ENCODE measurements around the gene STYXL2.

STYXL2 gene

DNA sequence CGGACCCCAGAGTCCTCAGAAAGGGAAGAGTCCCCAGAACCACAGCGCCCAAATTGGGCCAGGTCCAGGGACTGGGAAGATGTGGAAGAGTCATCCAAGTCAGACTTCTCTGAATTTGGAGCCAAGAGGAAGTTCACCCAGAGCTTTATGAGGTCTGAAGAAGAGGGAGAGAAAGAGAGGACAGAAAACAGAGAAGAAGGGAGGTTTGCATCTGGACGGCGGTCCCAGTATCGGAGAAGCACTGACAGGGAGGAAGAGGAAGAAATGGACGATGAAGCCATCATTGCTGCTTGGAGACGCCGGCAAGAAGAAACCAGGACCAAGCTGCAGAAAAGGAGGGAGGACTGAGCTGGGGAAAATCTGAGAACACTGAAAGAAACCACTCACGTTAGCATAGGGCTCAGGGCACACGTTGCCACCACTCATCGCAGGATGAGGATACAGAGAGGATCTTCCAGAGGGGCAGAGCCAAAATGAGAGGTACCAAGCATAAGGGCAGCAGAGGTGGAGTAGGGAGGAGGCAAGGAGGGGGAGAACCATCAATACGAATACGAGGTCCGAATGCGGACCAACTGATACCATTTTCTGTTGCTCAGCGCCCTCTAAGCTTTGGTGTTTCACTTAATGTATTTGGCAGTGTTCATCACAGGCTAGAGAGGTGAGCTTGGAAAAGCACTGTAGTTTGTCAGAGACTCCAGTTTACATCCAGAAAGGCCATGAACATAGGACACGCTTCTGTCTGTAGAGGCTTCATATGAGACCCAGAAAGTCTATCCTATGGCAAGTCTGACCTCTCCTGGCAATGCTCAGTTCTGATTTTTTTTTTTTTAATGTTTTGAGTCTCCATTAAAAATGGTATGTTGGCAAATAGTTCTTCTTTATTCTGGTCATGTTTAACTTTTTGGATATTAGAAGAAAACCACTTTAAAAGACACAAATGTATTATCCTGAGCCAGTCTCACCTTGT is 34.7 kb downstream of the STYXL2 start:
- Histone ChIP-seq H3K4me3 (ENCODE audit: low read length) (no peak overlapping the region), H3K36me3 (ENCODE audit: control insufficient read depth, insufficient read depth, low read length) (no peaks in the 10 kb centered on the region), H3K4me1 (ENCODE audit: control insufficient read depth, insufficient read depth, low read length) (no peaks in the 10 kb centered on the region), H3K9ac (ENCODE audit: low read length) (no peak overlapping the region), H3K9me3 (ENCODE audit: control insufficient read depth, low read length) (no peaks in the 10 kb centered on the region), H3K27me3 (ENCODE audit: control insufficient read depth, insufficient read depth, low read length) (no peaks in the 10 kb centered on the region)

DNA sequence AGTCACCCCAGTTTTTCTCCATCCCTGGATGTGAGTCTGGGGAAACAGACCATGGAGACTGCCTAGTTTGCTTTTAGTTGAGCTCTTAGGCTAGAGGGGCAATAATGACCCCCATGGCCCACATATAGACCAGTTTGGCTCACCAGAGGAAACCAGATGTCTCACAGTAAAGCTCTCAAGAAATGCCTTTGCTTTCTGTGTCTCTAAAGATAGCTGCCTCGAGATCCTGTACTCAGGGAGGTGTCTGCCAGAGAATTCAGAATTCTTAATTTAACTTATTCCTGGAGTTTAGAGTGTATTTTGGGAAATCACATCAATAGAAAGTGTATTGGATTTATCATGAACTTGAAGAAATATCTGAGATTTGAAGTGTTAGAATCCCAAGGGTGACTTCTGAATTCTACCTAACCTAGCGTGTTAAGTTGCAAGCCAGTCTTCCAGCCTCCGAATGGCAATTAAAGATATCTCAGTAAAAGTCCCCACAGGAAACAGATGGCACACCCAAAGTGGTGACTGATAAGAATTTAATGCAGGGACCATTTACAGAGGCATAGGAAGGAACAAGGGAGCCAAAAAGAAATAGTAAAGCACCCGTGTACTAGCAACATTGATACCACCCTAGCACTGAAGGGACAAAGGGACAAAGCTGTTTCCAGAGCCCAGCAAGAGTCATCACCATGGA is 37.1 kb downstream of the STYXL2 start:
- Histone ChIP-seq H3K9me3 (ENCODE audit: control insufficient read depth, low read length) (no peaks in the 10 kb centered on the region), H3K4me1 (ENCODE audit: control insufficient read depth, insufficient read depth, low read length) (peaks cover 4% of the 10 kb centered on the region), H3K27me3 (ENCODE audit: control insufficient read depth, insufficient read depth, low read length) (no peaks in the 10 kb centered on the region), H3K9ac (ENCODE audit: low read length) (no peak overlapping the region), H3K36me3 (ENCODE audit: control insufficient read depth, insufficient read depth, low read length) (no peaks in the 10 kb centered on the region), H3K4me3 (ENCODE audit: low read length) (no peak overlapping the region)

DNA sequence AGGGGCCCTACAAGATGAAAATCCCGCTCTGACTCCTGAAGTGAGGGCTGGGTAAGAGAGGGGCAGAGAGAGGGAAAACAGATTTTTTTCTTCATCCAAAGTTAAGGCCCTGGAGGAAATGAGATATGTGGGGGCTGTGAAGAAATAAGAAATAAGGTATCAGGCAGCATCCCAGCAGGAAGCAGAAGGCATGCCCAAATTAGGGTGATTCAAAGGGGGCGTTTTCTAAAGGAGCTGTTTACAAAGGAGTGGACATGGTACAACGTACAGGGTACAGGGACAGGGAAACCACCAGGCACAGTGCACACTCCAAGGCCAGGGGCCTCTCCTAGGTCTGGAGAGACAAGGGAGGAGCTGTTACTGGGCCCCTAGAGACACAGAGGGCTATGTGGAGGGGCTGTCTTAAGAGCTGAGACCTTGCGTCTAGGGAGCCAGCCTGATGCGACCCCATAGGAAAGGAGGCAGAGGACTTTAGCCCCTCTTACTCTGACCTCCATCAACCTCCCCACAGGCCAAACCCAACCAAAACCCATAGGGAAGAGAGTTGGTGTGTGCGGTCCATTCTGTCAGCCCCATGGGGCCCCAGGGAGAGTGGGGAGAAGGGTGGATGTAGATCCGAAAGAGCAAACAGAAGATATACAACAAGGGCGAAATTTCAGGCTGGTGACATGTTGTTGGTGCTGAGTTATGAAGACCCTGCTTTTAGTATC is 38.6 kb downstream of the STYXL2 start:
- peaks cover 4% of the 10 kb centered on the region for H3K4me1 ChIP-seq (ENCODE audit: control insufficient read depth, insufficient read depth, low read length)
- H3K36me3 ChIP-seq (ENCODE audit: control insufficient read depth, insufficient read depth, low read length) = no peaks in the 10 kb centered on the region
- no peaks in the 10 kb centered on the region for H3K9me3 ChIP-seq (ENCODE audit: control insufficient read depth, low read length)
- no peak overlapping the region for H3K4me3 ChIP-seq (ENCODE audit: low read length)
- no peak overlapping the region for H3K9ac ChIP-seq (ENCODE audit: low read length)
- no peaks in the 10 kb centered on the region for H3K27me3 ChIP-seq (ENCODE audit: control insufficient read depth, insufficient read depth, low read length)

DNA sequence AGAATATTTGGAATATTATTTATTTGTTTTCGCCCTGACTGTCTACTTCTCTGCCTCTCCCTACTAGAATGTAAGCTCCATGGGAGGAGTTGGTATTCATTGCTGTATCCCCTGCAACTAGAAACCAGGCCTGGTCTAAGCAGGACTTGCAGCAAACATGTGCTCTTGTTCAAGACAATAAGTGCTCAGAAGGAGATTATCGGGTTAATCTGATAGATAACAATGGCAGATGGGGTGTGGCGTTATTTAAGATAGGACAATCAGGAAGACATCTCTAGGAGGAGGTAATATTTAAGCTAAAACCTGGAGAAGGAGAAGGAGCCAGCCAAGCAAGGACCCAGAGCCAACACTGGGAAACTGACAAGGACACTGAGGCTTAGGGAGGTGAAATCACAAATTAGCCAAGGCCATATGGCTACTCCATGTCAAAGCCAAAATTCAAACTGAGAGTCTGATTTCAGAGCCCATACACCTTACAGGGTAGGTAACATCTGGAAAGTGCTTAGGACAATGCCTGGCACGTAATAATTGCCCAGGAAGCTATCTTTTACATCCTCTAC is 41.5 kb downstream of the STYXL2 start:
- Histone ChIP-seq H3K36me3 (ENCODE audit: control insufficient read depth, insufficient read depth, low read length) (no peaks in the 10 kb centered on the region), H3K4me3 (ENCODE audit: low read length) (no peak overlapping the region), H3K9ac (ENCODE audit: low read length) (no peak overlapping the region), H3K27me3 (ENCODE audit: control insufficient read depth, insufficient read depth, low read length) (no peaks in the 10 kb centered on the region), H3K4me1 (ENCODE audit: control insufficient read depth, insufficient read depth, low read length) (peaks cover 4% of the 10 kb centered on the region), H3K9me3 (ENCODE audit: control insufficient read depth, low read length) (no peaks in the 10 kb centered on the region)

DNA sequence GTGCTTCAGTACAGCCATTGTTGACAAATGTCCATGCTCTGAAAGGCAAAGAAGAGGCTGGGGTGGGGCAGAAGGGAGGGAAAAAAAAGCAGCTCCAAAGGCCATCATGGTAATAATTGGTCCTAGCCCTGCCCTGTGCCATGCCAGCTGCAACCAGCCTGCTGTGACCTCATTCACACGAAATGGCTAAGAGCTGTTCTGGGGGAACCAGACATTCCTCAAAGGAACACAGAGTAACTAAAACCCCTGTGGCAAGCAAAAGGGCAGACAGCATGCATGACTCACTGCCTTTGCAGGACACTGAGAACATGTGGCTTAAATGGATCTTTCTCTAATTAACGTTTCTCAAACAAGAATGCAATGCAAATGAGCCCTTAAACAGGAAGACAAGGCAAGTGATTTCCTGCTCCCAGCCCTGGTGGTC is 42.3 kb downstream of the STYXL2 start:
- no peaks in the 10 kb centered on the region for H3K27me3 ChIP-seq (ENCODE audit: control insufficient read depth, insufficient read depth, low read length)
- H3K4me3 ChIP-seq (ENCODE audit: low read length) = no peak overlapping the region
- H3K36me3 ChIP-seq (ENCODE audit: control insufficient read depth, insufficient read depth, low read length) = no peaks in the 10 kb centered on the region
- peaks cover 4% of the 10 kb centered on the region for H3K4me1 ChIP-seq (ENCODE audit: control insufficient read depth, insufficient read depth, low read length)
- H3K9ac ChIP-seq (ENCODE audit: low read length) = no peak overlapping the region
- H3K9me3 ChIP-seq (ENCODE audit: control insufficient read depth, low read length) = no peaks in the 10 kb centered on the region

DNA sequence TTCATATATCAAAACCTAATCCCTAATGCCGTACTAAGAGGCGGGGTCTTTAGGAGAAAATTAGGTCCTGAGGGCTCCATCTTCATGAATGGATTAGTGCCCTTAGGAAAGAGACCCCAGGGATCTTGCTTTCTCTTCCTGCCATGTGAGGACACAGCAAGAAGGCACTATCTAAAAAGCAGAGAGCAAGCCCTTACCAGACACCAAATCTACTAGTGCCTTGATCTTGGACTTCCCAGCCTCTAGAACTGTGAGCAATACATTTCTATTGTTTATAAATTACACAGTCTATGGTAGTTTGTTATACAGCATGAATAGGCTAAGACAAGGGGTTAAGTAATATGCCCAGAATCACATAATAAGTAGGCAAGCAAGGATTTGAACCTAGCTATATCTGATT is 42.9 kb downstream of the STYXL2 start:
- Histone ChIP-seq H3K36me3 (ENCODE audit: control insufficient read depth, insufficient read depth, low read length) (no peaks in the 10 kb centered on the region), H3K27me3 (ENCODE audit: control insufficient read depth, insufficient read depth, low read length) (no peaks in the 10 kb centered on the region), H3K4me3 (ENCODE audit: low read length) (no peak overlapping the region), H3K9me3 (ENCODE audit: control insufficient read depth, low read length) (no peaks in the 10 kb centered on the region), H3K4me1 (ENCODE audit: control insufficient read depth, insufficient read depth, low read length) (peaks cover 4% of the 10 kb centered on the region), H3K9ac (ENCODE audit: low read length) (no peak overlapping the region)

DNA sequence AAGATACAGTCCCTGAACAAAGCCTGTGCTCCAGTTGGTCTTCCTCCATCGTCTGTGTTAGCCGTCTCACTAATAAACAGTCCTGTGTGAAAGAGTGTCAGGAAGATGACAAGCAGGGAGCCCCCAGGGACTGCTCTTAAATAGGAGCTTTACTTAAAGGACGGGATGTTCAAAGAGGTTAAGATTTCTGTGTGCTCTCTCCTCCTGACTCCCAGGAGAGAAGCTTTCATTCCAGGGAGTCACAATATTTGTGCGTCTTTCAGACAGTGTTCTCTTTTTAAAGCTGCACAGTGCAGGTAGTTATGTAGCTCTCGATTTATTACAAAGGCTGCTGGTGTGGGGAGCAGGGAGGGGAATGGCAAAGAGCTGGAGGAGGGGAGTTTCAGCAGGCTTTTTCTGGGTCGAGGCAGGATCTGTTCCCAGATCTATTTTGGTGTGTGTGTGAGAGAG is 43.5 kb downstream of the STYXL2 start:
- Histone ChIP-seq H3K9ac (ENCODE audit: low read length) (no peak overlapping the region), H3K27me3 (ENCODE audit: control insufficient read depth, insufficient read depth, low read length) (no peaks in the 10 kb centered on the region), H3K9me3 (ENCODE audit: control insufficient read depth, low read length) (no peaks in the 10 kb centered on the region), H3K4me1 (ENCODE audit: control insufficient read depth, insufficient read depth, low read length) (peaks cover 4% of the 10 kb centered on the region), H3K36me3 (ENCODE audit: control insufficient read depth, insufficient read depth, low read length) (no peaks in the 10 kb centered on the region), H3K4me3 (ENCODE audit: low read length) (no peak overlapping the region)

DNA sequence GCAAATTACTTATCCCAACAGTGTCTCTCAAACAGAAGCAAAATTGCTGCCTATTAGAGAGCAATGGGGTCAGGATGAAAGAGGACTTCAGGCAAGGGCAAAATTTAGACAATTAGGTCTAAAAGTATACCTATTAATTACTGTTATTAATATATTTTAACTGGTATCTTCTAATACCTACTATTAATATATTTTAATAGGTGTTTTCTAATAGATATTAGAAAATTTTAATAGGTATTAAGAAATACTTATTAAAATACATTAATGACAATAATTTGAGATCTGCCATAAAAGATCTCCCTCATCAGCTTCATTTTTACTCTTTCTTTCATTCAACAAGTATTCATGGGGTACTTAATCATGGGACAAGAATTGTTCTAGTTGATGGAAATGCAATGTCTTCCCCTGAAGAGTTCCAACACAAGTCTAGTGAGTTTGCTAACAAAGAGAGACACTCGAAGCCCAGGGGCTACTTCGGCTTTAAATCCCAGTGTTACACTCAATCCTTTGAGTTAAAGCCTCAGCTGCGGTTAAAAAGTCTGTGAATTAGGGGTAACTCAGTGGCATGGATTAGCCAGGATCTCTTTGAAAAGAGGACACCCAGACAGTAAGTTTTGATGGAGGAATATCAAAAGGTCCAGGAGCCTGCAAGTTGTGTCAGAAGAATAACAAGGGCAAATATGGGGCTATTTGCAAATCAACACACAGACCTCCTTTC is 44.1 kb downstream of the STYXL2 start:
- Histone ChIP-seq H3K9me3 (ENCODE audit: control insufficient read depth, low read length) (no peaks in the 10 kb centered on the region), H3K4me3 (ENCODE audit: low read length) (no peak overlapping the region), H3K36me3 (ENCODE audit: control insufficient read depth, insufficient read depth, low read length) (no peaks in the 10 kb centered on the region), H3K9ac (ENCODE audit: low read length) (no peak overlapping the region), H3K27me3 (ENCODE audit: control insufficient read depth, insufficient read depth, low read length) (no peaks in the 10 kb centered on the region), H3K4me1 (ENCODE audit: control insufficient read depth, insufficient read depth, low read length) (peaks cover 4% of the 10 kb centered on the region)

DNA sequence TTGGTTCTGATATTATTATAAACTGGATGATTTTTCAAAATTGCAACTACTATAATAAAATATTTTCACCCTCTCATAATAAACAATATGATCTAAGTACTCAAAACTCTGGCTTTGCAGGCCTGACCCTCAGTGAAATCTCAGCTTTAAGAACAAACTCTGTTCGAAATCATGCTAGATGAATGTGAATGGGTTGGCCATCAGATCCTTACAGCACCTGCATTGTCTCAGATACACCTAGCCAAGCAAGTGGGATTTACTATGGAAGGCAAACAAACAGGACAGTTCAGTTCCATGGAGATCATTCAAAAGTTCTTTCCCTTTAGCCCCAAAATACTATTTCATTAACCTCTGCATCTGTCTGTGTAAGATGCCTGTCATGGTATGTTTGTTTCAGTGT is 44.8 kb downstream of the STYXL2 start:
- no peaks in the 10 kb centered on the region for H3K27me3 ChIP-seq (ENCODE audit: control insufficient read depth, insufficient read depth, low read length)
- no peak overlapping the region for H3K4me3 ChIP-seq (ENCODE audit: low read length)
- no peak overlapping the region for H3K9ac ChIP-seq (ENCODE audit: low read length)
- peaks cover 4% of the 10 kb centered on the region for H3K4me1 ChIP-seq (ENCODE audit: control insufficient read depth, insufficient read depth, low read length)
- no peaks in the 10 kb centered on the region for H3K36me3 ChIP-seq (ENCODE audit: control insufficient read depth, insufficient read depth, low read length)
- H3K9me3 ChIP-seq (ENCODE audit: control insufficient read depth, low read length) = no peaks in the 10 kb centered on the region

DNA sequence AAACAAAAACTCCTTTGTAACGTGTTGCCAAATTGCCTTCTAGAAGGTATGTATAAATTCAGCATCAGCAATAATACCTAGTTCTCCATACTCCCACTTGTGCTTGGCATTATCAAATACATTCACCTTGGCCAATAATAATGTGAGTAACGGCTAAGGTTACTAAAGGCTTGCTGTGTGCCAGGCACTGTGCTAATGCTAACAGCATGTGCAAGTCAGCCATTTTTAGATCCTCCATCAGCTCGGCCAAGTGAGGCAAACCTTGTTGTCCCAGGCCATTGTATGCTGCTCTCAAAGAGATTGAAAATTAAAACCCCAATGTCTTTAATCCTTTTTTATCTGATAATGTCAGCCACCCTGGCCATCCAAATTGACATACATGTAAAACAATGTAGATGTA is 48.1 kb downstream of the STYXL2 start:
- no peak overlapping the region for H3K4me3 ChIP-seq (ENCODE audit: low read length)
- no peaks in the 10 kb centered on the region for H3K36me3 ChIP-seq (ENCODE audit: control insufficient read depth, insufficient read depth, low read length)
- H3K27me3 ChIP-seq (ENCODE audit: control insufficient read depth, insufficient read depth, low read length) = no peaks in the 10 kb centered on the region
- H3K9ac ChIP-seq (ENCODE audit: low read length) = no peak overlapping the region
- no peaks in the 10 kb centered on the region for H3K9me3 ChIP-seq (ENCODE audit: control insufficient read depth, low read length)
- H3K4me1 ChIP-seq (ENCODE audit: control insufficient read depth, insufficient read depth, low read length) = no peaks in the 10 kb centered on the region
